AG10803 (cell line): ENCODE results near the gene MEAF6.

Experiments
- DNase-seq: peaks from one replicate; pipeline ENCODE4 v3.0.0; 2010; ENCODE audit warnings: low read depth
- H3K4me3 ChIP-seq: 2 replicates; pipeline ENCODE4 v1.5.1; 2011; ENCODE audit warnings: mild to moderate bottlenecking, low read length, control low read depth
- TF ChIP-seq, protein P1 (sequence below): conservative IDR thresholded peaks from 2 replicates; pipeline ENCODE4 v1.5.1; 2011; ENCODE audit warnings: mild to moderate bottlenecking, low read length, control low read depth, inconsistent platforms

MEAF6 gene

DNA sequence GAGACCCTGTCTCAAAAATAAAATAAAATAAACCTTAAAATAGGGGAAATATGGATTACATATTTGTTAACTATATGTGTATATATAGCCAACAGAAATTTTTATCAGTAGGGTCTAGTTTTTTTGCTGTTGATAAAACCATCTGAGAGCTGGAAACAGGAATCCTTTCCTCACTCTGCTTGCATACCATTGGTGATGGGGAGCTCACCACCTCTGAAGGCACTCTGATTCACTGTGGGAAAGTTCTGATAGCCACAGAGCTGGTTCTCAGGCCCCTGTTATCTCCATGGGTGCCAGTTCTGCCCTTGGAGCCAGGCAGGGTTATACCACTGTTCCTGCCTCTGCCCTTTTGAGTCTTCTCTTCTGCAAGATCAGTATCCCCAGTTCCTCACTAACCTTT lies 58.0 kb downstream of the MEAF6 start:
- no peak for DNase-seq
- H3K4me3 ChIP-seq = no peak overlapping the region
- TF ChIP-seq, protein P1, sequence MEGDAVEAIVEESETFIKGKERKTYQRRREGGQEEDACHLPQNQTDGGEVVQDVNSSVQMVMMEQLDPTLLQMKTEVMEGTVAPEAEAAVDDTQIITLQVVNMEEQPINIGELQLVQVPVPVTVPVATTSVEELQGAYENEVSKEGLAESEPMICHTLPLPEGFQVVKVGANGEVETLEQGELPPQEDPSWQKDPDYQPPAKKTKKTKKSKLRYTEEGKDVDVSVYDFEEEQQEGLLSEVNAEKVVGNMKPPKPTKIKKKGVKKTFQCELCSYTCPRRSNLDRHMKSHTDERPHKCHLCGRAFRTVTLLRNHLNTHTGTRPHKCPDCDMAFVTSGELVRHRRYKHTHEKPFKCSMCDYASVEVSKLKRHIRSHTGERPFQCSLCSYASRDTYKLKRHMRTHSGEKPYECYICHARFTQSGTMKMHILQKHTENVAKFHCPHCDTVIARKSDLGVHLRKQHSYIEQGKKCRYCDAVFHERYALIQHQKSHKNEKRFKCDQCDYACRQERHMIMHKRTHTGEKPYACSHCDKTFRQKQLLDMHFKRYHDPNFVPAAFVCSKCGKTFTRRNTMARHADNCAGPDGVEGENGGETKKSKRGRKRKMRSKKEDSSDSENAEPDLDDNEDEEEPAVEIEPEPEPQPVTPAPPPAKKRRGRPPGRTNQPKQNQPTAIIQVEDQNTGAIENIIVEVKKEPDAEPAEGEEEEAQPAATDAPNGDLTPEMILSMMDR = no peak

DNA sequence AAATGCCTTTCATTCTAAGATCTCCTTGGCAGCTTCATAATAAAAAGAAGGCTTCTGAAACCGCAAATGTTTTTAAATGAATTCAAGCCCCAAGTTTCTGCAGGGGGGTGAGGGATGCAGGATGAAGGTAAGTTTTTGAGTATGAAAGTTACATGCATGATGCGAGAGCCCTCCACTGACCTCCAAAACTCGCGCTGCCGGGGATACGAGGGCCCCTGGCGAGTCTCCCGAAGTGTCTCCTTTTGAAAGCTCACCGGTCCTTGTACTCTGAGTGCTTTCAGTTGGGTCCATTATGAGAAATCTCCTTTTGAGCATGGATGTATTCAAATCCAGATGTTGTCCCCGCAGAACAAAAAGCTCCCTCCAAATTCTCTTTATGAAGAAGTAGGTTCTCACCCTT lies 59.0 kb downstream of the MEAF6 start:
- DNase-seq = no peak
- TF ChIP-seq, protein P1 = no peak
- no peak overlapping the region for H3K4me3 ChIP-seq

DNA sequence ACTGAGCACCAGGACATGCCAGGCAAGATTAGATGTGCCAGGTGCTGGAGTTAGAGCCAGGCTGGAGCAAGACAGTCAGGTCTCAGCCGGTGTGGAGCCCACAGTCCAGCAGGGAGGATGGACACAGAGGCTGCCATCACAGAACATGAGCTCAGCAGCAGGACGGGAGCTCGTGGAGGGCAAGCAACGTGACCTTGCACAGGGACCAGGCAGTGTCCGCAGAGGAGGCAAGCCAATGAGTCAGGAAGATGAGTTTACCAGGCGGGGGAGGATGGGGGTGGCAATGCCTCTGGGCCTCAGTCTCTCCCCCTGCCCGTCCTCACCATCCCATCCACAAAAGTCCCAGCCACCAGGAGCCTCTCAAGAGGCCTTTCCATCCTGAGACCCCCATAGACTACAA lies 60.9 kb downstream of the MEAF6 start:
- DNase-seq = no peak
- no peak overlapping the region for H3K4me3 ChIP-seq
- TF ChIP-seq, protein P1 = no peak

DNA sequence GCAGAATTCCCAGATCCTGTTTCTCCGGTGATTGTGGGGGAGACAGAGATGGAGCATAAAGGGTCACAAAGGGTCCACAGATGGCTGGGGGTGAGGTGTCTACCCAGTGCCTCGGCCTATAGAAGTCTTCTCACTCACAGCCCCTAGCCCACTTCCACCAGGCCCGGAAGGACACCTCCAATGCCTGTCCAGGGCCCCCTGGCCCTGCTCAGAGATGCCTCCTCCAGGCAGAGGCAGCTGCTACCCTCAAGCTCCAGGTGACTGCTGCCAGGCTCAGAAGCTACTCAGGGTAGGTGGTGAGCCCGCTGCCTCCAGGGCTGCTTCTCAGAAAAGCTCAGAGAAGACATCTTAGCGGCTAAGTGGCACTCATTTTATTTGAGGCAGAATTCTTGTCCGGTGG lies 62.1 kb downstream of the MEAF6 start:
- no peak overlapping the region for H3K4me3 ChIP-seq
- TF ChIP-seq, protein P1 = no peak

DNA sequence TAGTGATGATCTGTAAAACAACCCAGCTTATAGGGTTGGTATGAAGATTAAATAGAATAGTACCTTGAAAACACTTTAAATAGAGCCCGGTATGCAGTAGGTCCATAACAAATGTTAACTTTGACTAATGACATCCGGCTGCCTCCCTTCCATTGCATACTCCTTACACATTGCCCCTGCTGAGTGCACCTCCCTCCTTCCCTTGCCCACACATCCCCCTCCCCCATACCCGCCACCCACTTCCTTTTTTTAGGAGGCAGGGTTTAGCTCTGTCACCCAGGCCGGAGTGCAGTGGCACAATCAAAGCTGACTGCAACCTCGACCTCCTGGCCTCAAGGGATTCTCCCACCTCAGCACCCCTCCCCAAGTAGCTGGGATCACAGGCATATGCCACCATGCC lies 64.6 kb downstream of the MEAF6 start:
- peak; percentile 9 for DNase-seq
- TF ChIP-seq, protein P1 = no peak
- H3K4me3 ChIP-seq = no peak overlapping the region

More for the DNA sequence above, 62.1 kb downstream of the MEAF6 start:
- no peak for DNase-seq

DNA sequence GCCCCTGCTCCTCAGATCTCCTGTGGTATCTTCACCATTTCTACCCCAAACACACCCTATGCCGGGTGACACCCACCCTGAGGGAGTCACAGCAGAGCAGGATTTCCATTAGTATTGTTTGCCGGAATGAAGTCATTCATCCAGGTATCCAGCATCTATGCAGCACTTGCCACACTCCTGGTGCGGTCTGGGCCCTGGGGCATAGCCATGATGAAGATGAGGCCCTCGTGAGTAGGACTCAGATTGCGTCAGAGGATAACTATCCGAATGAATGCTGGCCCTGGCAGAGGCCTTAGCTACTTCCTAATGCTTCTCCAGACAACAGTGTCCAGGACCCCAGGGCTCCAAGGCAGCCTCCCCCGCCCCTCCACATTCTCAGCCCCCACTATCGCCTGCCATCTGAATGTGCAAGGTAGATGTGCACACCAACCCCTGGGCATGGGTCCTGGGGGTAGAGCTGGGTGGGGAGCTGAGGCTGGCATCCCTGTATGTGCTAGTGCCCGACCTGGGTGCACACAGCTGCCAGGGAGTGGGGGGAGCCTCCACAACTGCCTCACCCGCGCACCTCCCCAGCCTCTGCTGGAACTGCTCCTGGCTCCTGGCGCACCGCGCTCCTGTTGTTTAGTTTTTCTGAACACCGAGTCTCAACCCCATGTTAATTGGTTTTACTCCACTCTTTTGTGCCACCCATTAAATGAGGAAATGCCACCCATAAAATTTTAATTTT lies 65.7 kb downstream of the MEAF6 start:
- no peak overlapping the region for H3K4me3 ChIP-seq
- DNase-seq = peak; percentile 49
- TF ChIP-seq, protein P1 = no peak

DNA sequence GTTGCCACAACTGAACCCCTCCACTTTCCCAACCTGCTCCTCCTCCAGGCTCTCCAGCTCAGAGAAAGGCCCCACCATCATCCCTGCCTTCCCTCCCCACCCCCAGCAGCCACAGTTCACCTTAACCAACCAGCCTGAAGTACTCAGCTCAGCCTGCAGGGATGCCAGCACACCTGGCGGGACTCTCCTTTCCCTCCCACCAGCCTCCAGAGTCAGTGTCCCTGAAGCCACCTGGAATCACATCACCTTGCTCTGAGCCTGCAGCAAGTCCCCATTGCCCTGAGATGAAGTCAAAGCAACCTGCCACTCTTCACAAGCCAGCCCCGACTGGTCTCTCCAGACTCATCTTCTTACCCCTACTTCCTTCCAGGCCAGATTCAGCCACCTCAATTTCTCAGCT lies 66.4 kb downstream of the MEAF6 start:
- no peak for DNase-seq
- no peak overlapping the region for H3K4me3 ChIP-seq

More for the DNA sequence above, 66.4 kb downstream of the MEAF6 start:
- TF ChIP-seq, protein P1 = no peak
